ENCODE results near the gene MYCN.

The MYCN gene

DNA sequence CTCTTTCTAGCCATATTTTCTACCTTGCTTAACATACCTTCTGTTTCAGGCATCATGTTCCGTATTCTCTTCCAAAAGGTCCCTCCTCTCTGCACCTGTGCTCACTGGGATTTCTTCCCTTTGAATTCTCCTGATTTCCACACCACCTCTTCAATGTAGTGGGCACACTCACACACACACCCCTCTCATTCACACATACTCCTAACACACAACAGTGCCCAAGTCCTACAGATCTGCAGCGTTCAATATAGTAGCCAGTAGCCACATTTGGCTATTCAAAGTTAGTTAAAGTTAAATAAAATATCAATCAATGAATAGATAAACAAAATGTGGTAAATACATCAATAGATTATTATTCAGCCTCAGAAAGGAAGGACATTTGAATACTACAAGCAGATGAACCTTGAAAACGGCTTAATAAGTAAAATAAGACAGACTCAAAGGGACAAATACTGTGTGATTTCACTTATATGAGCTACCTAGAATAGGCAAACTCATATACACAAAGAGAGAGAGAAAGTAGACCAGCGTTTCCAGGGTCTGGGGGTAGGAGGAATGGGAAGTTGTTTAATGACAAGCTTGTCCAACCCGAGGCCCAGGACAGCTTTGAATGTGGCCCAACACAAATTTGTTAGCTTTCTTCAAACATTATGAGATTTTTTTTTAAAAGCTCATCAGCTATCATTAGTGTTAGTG is 34.4 kb downstream of the MYCN start:
- no peak overlapping the region for H3K4me3 ChIP-seq (ENCODE audit: low read depth, low read length)

DNA sequence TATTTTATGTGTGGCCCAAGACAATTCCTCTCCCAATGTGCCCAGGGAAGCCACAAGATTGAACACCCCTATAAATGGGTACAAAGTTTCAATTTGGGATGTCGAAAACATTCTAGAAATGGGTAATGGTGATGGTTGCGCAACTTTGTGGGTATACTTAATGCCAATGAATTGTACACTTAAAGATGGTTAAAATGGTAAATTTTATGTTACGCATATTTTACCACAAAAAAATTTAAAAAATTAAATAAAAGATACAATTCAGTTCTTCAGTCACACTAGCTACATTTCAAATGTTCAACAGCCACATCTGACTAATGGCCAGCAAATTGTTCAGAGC is 34.9 kb downstream of the MYCN start:
- no peak overlapping the region for H3K4me3 ChIP-seq (ENCODE audit: low read depth, low read length)

DNA sequence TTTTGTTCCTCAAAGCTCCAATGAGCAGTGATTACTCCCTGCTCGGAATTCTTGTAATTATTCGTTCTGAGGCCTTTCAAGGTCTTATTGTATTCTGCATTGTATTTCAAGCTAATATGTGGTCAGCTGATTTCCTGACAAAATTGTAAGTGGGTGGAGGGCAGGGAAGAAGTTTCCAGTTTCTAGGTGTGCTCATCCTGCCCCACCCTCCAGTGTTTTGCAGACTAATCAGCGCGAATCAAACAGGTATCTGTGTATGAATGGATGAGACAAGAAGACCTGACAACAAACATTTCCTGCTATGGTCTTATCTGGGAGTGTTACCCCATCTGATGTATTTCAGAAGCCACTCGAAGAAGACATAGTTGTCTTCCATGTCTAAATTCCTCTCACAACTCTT is 35.3 kb downstream of the MYCN start:
- H3K4me3 ChIP-seq (ENCODE audit: low read depth, low read length): no peak overlapping the region

DNA sequence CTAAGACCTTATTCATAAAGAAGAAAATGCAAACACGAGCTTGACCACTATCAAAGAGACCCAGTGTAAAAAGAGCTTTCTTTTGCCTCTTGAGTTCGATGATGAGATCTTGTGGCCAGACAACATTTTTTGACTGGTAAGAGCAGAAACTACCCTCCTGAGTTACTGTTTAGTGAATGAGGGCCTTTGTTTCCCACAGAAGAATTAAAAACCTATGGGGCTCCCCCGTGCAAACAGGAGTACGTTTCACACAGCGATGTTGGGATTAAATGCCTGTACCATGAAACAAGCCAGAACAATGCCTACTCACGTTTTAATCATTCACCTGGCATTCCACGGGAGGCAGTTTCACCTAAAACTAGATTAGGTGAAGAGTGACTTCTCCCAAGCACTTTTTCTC is 36.0 kb downstream of the MYCN start:
- H3K4me3 ChIP-seq (ENCODE audit: low read depth, low read length): no peak overlapping the region

DNA sequence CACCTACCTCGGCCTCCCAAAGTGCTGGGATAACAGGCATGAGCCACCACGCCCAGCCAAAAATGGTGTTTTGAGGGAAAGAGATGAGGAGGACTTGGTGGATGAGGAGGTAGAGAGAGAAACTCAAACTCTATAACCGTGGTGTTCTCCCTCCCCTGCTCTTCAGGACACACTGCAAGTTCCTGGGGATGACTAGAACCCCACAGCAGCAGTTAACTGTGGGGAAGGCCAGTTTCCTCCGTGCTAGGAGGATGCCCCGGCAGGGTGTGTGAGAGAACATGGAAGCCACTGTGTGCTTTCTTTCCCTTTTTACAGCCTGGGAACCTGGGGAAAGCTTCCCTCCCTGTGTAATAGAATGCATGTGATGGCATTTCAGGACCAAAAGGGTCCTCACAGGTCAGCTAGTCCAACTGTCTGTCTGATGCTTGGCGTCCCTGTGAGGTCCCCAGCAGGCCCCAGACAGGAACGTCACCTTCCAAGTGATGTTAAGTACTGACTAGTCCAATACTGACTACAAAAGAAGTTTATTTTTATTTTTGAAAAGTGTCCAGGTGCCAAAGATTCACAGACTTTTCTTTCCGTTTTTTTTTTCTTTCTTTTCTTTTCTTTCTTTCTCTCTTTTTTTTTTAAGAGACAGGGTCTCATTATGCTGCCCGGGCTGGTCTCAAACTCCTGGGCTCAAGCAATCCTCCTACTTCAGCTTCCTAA is 38.9 kb downstream of the MYCN start:
- H3K4me3 ChIP-seq (ENCODE audit: low read depth, low read length): no peak overlapping the region

DNA sequence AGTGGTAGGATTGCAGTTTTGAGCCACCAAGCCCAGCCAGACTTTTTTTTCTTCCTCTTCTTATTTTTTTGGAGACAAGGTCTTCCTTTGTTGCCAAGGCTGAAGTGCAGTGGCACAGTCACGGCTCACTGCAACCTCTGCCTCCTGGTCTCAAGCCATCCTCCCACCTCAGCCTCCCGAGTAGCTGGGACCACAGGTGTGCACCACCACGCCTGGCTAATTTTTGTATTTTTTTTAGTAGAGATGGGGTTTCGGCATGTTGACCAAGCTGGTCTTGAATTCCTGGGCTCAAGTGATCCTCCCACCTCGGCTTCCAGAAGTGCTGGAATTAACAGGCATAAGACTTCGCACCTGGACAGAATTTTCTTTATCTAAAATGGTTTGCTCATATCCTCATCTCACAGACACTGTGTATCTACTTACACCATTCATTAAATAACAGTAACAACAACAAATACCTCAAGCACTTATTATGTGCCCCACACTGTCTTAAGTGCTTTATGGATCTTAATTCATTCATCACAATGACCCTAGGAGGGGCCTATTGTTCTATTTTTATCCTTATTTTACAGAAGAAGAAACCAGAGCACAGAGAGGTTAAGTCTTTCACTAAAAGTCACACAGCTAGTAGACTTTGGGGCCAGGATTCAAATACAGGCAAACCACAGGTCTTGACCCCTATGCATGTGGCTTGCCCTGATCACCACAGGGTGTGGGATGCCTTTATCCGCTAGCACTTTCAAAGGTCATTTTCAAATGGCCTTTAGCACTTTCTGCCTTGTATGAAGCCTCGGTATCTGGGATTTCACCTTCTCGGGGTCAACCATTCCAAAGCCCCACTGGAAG is 39.6 kb downstream of the MYCN start:
- no peak overlapping the region for H3K4me3 ChIP-seq (ENCODE audit: low read depth, low read length)

DNA sequence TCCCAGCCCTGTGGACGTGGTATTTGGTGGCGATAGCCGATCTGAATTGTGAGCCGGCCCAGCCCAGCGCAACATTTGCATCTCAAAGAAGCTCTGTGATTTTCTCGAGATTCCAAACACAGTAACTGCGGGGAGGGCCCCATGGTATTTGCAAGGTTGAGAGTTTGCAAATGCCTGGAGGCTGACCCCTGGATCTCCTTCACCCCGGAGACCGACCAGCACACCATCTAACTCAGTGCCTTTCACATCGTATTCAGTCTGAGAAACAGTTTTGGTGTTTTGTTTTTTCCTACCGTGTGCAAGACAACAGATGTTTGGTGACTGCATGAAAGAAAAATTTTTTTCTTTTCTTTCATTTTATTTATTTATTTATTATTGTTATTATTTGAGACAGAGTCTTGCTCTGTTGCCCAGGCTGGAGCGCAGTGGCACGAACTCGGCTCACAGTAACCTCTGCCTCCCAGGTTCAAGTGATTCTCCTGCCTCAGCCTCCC is 40.3 kb downstream of the MYCN start:
- no peak overlapping the region for H3K4me3 ChIP-seq (ENCODE audit: low read depth, low read length)

DNA sequence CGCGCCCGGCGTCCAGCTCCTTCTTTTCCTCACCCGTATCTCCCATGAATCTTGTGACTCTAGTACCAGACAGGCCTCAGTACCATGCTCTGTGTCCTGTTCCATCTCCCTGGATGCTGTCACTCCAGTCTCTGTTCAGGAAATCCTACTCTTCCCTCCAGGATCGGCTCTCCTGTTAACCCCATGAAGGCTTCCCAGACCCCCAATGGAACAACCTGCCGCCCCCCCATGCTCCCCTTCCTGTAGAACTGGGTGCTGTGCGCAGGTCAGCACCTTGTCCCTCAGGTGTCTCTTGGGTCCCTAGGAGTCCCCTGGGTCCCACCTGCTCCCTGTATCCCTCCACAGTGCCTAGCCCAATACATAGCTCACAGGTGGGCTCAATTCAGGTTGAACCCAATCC is 41.3 kb downstream of the MYCN start:
- no peak overlapping the region for H3K4me3 ChIP-seq (ENCODE audit: low read depth, low read length)

DNA sequence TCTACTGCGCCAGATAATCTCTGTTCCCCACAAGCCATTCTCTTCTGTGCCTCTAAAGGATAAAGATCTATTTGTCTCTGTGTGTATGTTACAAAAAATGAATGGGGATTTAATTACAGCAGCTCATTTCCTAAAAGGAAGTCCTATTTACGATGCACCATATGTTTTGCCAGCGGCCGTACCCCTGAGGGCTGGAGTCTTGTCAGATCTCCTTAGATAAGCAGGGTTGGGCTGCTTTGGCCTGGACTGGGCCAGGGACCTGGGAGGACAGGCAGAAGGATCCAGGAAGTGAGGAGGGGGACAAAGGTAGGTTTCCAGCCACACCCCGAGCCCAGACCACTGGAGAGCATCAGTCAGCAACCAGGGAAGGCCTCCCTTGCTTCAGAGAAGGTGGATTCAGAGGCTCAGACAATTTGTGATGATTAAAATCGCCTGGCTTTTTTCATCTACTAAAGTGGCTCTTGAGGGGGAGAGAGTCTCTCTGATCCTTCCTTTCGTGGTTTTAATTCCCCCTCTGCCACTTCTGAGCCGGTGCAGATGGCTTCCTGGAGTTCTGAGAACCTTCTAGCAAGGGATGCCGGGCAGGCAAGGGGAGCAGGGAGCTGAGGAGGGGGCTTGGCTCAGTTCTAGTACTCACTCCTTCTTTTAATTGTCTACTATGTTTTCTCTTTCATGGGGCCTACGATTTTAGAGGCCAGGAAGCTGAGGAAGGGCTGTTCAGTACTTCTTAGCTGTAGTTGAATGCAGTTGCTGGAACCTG is 42.1 kb downstream of the MYCN start:
- no peak overlapping the region for H3K4me3 ChIP-seq (ENCODE audit: low read depth, low read length)

DNA sequence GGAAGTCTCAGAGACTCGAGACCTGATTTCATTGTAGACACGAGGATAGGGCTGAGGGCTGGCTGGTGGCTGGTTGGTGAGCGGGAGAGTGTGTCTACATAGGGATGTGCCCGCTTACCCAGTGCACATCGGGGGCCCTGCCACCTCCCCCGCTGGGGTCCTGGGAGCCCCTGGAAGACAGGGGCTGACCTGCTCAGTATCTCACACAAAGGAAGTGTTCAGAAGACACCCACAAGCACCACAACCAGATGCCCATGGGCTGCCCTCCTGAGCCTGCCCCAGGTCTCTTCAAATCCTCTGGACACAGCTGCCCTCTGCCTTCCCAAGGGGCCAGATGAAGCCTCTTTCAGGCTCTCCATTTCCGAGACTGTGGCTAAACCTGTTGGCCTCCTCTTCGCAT is 43.1 kb downstream of the MYCN start:
- H3K4me3 ChIP-seq (ENCODE audit: low read depth, low read length): no peak overlapping the region

DNA sequence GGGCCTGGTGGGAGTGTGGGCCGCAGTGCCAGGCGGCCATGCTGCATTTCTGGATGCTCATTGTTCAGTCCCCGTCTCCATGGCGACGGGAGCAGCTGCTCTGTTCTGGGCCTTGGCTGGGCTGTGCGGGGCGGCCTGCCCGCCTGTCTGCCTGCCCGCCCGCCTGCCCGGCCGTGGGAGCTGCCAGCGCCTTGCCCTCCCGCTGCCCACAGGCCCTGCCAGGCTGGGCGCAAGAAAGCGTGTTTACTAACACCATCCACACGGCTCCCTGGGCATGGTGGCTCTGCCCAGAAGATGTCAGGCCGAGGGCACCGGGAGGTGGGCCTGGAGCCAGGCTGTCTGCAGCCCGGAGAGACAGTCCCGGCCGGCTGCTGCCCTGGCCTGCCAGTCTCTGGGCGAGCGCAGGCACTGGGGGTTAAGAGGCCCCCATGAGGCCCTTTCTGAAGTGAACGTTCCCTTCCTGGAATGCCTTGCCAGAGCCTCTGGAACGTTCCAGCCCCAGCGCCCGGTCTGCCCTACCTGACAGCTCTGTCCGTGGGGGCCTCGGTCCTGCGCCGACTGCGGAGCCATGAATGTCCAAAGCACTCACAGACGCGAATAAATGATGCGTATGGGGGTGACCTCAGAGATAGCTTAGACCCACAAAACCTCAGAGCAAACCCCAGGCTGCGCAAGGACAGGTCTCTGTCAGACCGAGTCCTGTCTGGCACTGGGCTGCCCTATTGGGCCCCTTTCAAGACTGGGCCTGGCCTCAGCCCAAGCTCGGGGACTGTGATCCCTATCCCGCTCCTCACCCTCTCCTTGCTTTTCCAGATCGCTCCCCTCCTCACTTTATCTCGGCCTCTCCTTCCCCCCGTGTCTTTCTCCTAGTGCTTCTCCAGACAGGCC is 44.3 kb downstream of the MYCN start:
- H3K4me3 ChIP-seq (ENCODE audit: low read depth, low read length): no peak overlapping the region

DNA sequence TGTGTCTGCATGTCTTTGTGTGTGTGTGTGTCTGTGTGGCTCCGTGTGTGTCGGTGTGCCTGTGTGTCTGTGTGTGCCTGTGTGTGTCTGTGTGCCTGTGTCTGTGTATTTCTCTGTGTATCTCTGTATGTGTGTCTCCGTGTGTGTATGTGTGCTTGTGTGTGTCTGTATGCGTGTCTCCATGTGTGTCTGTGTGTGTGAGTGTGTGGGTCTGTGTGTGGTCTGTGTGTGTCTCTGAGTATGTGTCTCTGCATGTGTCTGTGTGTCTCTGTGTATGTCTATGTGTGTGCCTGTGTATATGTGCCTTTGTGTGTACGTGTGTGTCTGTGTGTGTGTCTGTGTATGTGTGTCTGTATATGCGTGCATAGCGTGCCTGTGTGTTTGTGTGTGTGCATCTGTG is 45.2 kb downstream of the MYCN start:
- no peak overlapping the region for H3K4me3 ChIP-seq (ENCODE audit: low read depth, low read length)

DNA sequence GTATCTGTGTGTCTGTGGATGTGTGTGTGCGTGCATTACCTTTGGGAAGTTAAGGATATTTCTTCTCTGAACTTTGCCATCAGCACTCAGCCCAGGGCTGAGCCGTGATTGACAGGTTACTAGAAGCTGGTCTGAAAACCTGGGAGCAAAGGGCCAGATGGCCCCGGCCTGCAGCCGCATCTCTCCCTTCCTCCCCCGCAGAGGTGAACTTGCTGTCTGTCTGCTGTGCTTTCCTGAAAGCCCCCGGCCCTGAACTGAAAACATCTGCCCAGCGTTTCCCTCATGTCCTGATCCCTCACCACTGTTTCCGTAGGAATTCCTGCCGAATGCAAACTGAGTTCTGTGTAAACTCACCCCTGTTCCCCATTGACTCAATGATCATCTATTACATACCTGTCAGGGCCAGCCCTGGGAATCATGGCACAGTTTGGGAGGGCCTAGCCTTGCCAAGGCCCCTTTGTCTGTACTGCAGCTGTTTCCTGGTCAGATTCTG is 45.8 kb downstream of the MYCN start:
- H3K4me3 ChIP-seq (ENCODE audit: low read depth, low read length): no peak overlapping the region

DNA sequence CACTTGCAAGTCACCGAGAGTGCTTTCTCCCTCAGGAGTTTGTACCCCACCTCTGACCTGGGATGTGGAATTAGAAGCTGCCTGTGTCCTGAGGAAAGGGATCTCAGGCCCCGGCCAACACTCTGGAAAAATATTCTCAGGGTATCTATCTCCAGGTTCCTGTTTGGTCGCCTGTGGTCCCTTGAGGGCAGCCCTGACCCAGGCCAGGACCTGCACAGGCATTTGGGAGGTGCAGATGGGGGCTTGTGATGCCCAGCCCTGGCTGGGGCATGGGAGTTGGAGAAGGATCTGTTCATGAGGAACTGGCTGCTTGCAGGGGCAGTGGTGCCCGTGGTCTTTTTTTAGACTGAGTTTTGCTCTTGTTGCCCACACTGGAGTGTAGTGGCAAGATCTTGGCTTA is 46.3 kb downstream of the MYCN start:
- no peak overlapping the region for H3K4me3 ChIP-seq (ENCODE audit: low read depth, low read length)

DNA sequence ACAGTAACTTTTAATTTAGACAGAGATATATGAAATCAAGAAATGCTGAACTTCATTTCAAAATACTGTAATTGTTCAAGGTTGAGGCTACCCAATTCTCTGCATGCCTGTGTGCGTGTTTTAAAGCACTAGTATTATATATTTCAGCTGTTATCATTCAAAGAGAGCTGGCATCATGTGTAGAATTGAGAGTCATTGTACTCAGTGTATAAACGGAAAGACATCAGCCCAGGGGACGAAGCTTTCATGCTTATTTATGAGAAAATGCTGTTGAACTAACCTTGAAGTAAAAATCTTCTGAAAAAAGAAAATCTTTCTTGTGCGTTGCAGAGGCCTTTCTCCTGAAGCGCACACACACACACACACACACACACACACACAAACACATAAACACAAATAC is 48.4 kb downstream of the MYCN start:
- no peak overlapping the region for H3K4me3 ChIP-seq (ENCODE audit: low read depth, low read length)

DNA sequence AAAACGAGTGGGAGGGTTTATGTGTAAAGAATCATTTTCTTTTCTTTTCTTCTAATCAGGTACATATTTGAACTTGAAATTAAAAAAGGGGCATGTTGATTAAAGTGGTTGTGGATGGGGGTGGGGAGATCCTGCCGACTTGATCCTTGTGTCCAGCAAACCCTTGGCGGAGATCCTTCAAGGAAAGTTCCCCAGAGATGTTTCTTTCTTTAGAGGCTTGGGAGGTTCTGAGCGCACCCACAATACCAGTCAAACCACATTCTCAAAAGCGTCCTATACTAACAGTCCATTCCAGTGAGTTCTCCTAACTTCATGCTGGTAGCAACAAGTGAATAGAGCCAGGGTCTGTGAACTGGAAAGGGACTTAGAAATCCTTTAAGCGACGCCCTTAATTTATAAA is 49.2 kb downstream of the MYCN start:
- no peak overlapping the region for H3K4me3 ChIP-seq (ENCODE audit: low read depth, low read length)

DNA sequence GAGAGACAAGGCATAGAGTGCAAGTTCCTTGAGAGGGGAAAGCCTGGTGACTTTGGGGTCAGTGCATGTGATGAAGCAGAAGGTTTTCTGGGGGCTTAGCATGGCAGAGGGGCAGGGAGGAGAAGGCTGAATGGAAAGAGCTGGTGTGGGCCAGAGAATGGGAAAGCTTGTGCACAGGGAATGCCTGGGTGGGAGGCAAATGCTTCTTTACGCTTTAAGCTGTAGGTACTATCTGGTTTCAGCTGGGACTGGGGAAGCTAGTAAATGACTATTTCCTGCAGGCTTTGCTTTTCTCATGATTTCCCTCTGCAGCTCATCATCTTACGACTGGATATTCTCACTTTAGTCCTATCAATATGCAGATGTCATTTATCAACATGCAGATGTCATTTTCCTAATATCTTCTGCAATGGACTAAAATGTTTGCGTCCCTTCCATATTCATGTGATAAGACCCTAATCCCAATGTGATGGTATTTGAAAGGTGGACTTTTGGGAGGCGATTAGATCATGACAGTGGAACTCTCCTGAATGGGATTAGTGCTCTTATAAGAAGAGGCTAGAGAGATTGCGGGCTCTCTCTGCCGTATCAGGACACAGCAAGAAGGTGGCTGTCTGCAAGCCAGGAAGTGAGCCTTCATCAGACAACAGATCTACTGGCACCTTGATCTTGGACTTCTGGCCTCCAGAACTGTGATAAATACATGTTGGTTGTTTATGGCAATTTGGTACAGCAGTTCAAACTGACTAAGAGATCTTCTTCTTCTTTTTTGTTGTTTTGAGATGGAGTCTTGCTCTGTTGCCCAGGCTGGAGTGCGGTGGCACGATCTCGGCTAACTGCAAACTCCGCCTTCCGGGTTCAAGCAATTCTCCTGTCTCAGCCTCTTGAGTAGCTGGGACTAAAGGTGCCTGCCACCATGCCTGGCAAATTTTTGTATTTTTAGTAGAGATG is 50.1 kb downstream of the MYCN start:
- H3K4me3 ChIP-seq (ENCODE audit: low read depth, low read length): no peak overlapping the region

DNA sequence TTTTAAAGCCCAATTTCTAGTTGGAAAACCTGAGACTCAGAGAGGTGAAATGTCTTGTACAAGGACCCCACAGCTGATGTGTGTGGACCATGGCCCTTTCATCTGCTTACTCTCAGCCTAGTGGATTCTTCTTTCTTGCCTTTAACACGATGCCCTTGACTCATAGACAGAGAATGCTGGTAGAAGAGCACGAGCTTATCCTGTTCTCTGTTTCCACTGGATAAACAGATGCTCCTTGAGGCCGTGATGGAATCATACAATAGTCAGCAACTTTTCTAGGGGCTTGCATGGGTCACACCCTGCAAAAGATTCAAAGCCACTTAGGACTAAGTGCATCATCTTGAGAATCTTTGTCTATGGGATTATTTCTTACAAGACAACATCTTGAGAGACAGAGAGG is 50.9 kb downstream of the MYCN start:
- no peak overlapping the region for H3K4me3 ChIP-seq (ENCODE audit: low read depth, low read length)

Measured in iPS-11a (cell line).